PC-9 (cell line): ENCODE measurements around the gene ANAPC16. TPM values are rescaled to one million over a fixed set of nuclear protein-coding genes. Genes with fewer than 3 reads are reported as not detected.

Source experiments
- Bru-seq: library from RNA; stranded (reverse); fragments of 400-500 nt; gene quantifications from one replicate; lab custom pipeline; 2021; lab: Mats Ljungman, UMichigan
- BruChase-seq, 2 experiments: library from RNA; stranded (reverse); fragments of 400-500 nt; gene quantifications; one replicate each; lab custom pipeline; 2021; lab: Mats Ljungman, UMichigan
- BruUV-seq: library from RNA; stranded (reverse); fragments of 400-500 nt; replicated peaks from 2 replicates; lab custom pipeline; 2021; lab: Mats Ljungman, UMichigan
- CTCF ChIA-PET: fragments of 300-600 bp; sonication (Branson Sonifier 250); formaldehyde crosslinking; loops from one replicate; lab custom pipeline; 2022; ENCODE audit warnings: antibody characterized with exemption; lab: Charles Lee
- POLR2A ChIA-PET: fragments of 300-600 bp; sonication (Branson Sonifier 250); formaldehyde crosslinking; loops from one replicate; lab custom pipeline; 2022; ENCODE audit warnings: antibody characterized with exemption; ENCODE audit not compliant: unreplicated experiment; lab: Charles Lee
- DNase-seq, 2 experiments: peaks; one replicate each; pipeline versions ENCODE4 v3.0.0 to v3.0.0-alpha.2; 2015 to 2022; ENCODE audit warnings: mixed read lengths in 1 of 2
- H2AFZ ChIP-seq: fragments of 200-600 bp; sonication (generic); 2 replicates; pipeline ENCODE4 v1.8.1; 2017; ENCODE audit warnings: antibody characterized with exemption
- H3F3A ChIP-seq: fragments of 200-600 bp; sonication (generic); 2 replicates; pipeline ENCODE4 v1.8.1; 2017; ENCODE audit warnings: antibody characterized with exemption, mild to moderate bottlenecking, low read depth; ENCODE audit not compliant: insufficient read depth
- H3K27ac ChIP-seq: fragments of 200-600 bp; sonication (generic); 2 replicates; pipeline ENCODE4 v1.6.1; 2016; ENCODE audit warnings: mixed run types
- H3K27me3 ChIP-seq: fragments of 200-600 bp; sonication (generic); 2 replicates; pipeline ENCODE4 v1.6.1; 2016; ENCODE audit warnings: low read depth, mixed run types; ENCODE audit not compliant: insufficient read depth
- H3K36me3 ChIP-seq: fragments of 200-600 bp; sonication (generic); 2 replicates; pipeline ENCODE4 v1.6.1; 2016; ENCODE audit warnings: low read depth, mixed run types
- H3K4me1 ChIP-seq: fragments of 200-600 bp; sonication (generic); replicated peaks from 2 replicates; pipeline ENCODE4 v1.6.1; 2016; ENCODE audit warnings: mixed run types; ENCODE audit not compliant: insufficient read depth
- H3K4me2 ChIP-seq: fragments of 200-600 bp; sonication (generic); 2 replicates; pipeline ENCODE4 v1.6.1; 2017; ENCODE audit warnings: mixed run types
- H3K4me3 ChIP-seq: fragments of 200-600 bp; sonication (generic); 2 replicates; pipeline ENCODE4 v1.6.1; 2016; ENCODE audit warnings: mixed run types
- H3K79me2 ChIP-seq: fragments of 200-600 bp; sonication (generic); 2 replicates; pipeline ENCODE4 v1.6.1; 2017; ENCODE audit warnings: low read depth, mixed run types
- H3K9me2 ChIP-seq: fragments of 200-600 bp; sonication (generic); 2 replicates; pipeline ENCODE4 v1.8.1; 2017; ENCODE audit warnings: mild to moderate bottlenecking; ENCODE audit not compliant: insufficient read depth
- H3K9me3 ChIP-seq: fragments of 200-600 bp; sonication (generic); 2 replicates; pipeline ENCODE4 v1.8.1; 2016; ENCODE audit warnings: low read depth; ENCODE audit not compliant: insufficient read depth
- H4K20me1 ChIP-seq: fragments of 200-600 bp; sonication (generic); 2 replicates; pipeline ENCODE4 v1.8.1; 2017; ENCODE audit not compliant: insufficient read depth
- CTCF ChIP-seq: fragments of 200-600 bp; sonication (generic); conservative IDR thresholded peaks from 2 replicates; pipeline ENCODE4 v1.6.1; 2017; ENCODE audit warnings: mixed run types, antibody characterized with exemption, mild to moderate bottlenecking, moderate library complexity
- EZH2 ChIP-seq: fragments of 200-600 bp; sonication (generic); IDR thresholded peaks from 2 replicates; pipeline ENCODE4 v1.8.0; 2017; ENCODE audit warnings: antibody characterized with exemption, low read depth
- intact Hi-C: fragments of 100-400 bp; cut with micrococcal nuclease; formaldehyde crosslinking; loops from one replicate; pipeline ENCODE4 v1.10.0; 2022; ENCODE audit not compliant: unreplicated experiment
- long read RNA-seq: library from polyadenylated mRNA; stranded (forward); transcript quantifications from one replicate; pipeline ENCODE4 v2.0.0, GENCODE V29; 2022
- total RNA-seq: library from RNA; stranded (reverse); gene quantifications from 2 replicates; pipeline ENCODE4 v1.2.3, GENCODE V29; 2021

The ANAPC16 gene
- total RNA-seq (142 and 171 TPM in 2 replicates), Bru-seq, nascent RNA (percentile 92 among the genes with signal in this experiment), BruChase-seq, experiment 1, labeled RNA remaining after a 2-hour chase (percentile 97 among the genes with signal in this experiment), BruChase-seq, experiment 2, labeled RNA remaining after a 6-hour chase (percentile 91 among the genes with signal in this experiment)
- long read RNA-seq, transcript ANAPC16-203 (3 exons, 734 nt) = minor isoform, 36 of 595 reads
- long read RNA-seq, transcript ANAPC16-205 (5 exons, 3,567 nt) = minor isoform, 100 of 595 reads
- long read RNA-seq, transcript ANAPC16-201 (4 exons, 3,195 nt) = major isoform, 200 of 595 reads
- long read RNA-seq, partial matches to known transcripts = 42 of 595 reads
- long read RNA-seq, other reads (novel, unspliced or antisense) = 216 of 595 reads

GRCh38 chr10:72215611-72216549 lies at the start of gene ANAPC16, which contains the start of gene ASCC1:
Gene ANAPC16 (plus strand): TSS chr10:72216012. CDS start chr10:72223915, 7,903 bp downstream.
Gene ASCC1 (minus strand): TSS chr10:72216276. CDS start chr10:72213298, 2,978 bp downstream.
- ChIA-PET CTCF (interaction anchor here (0.6 to 1.2 kb wide), 2 partner anchors 32 to 88 kb away, joined by 3 to 4 read pairs; no protein-coding TSS in a partner anchor), POLR2A (interaction anchor here (0.5 to 1.0 kb wide), 13 partner anchors 39 to 241 kb away, joined by 3 to 15 read pairs (median 5); partner anchors contain the start of gene DDIT4)
- BruUV-seq = TSS peak; percentile 63
- Histone ChIP-seq H3K36me3 (peaks cover 41% of the 10 kb centered on the region), H3K27me3 (no peaks in the 10 kb centered on the region), H3F3A (peaks cover 44% of the 10 kb centered on the region), H3K4me1 (peaks cover 45% of the 10 kb centered on the region), H3K9me3 (no peaks in the 10 kb centered on the region), H3K27ac (peak within 1 kb of the TSS; percentile 90), H3K4me2 (peak within 1 kb of the TSS; percentile 93), H2AFZ (peak within 1 kb of the TSS; percentile 84), H4K20me1 (no peaks in the 10 kb centered on the region), H3K9me2 (no peaks in the 10 kb centered on the region), H3K4me3 (peak within 1 kb of the TSS; percentile 80), H3K79me2 (peaks cover 68% of the 10 kb centered on the region)
- intact Hi-C loops = loop anchor here (1.0 to 5.0 kb wide), 4 partner anchors 45 to 244 kb away; partner anchors contain the start of gene DDIT4
- TF ChIP-seq EZH2 (no peak), CTCF (no peak)
- peak; percentile 88 to 98 for DNase-seq

GRCh38 chr10:72167118-72167517 lies 48.7 kb upstream of the ANAPC16 start:
- Histone ChIP-seq H3K4me1 (peaks cover 24% of the 10 kb centered on the region), H3K79me2 (0 out of 2 replicates have a peak, but pooled peaks cover 6% of the 10 kb centered on the region), H3K27me3 (no peaks in the 10 kb centered on the region), H3K36me3 (peaks cover 19% of the 10 kb centered on the region; the same call in 1 of the 2 replicates), H3K4me2 (no peak overlapping the region), H3K9me3 (peaks cover 11% of the 10 kb centered on the region), H3K27ac (no peak overlapping the region), H3K4me3 (no peak overlapping the region), H4K20me1 (no peaks in the 10 kb centered on the region), H2AFZ (no peak overlapping the region), H3K9me2 (no peaks in the 10 kb centered on the region), H3F3A (peaks cover 34% of the 10 kb centered on the region)
- DNase-seq = no peak
- ChIA-PET CTCF (no interaction called here), POLR2A (interaction anchor here (0.7 kb wide), 1 partner anchor 12 kb away, joined by 3 read pairs; no protein-coding TSS in a partner anchor)
- intact Hi-C loops = no loop called here
- no TSS peak for BruUV-seq
- TF ChIP-seq EZH2 (no peak), CTCF (no peak)
